HCT116 (cell line): ENCODE measurements around the gene ENTHD1. TPM values are rescaled to one million over a fixed set of nuclear protein-coding genes. Genes with fewer than 3 reads are reported as not detected.

Experiments
- ATAC-seq: fragments of 200-7000 bp; cut with Tn5 transposase; 2 replicates; pipeline ENCODE4 v1.9.1; 2020; ENCODE audit warnings: mild to moderate bottlenecking, moderate library complexity
- BruUV-seq: library from RNA; stranded (reverse); fragments of 400-500 nt; replicated peaks from 2 replicates; lab custom pipeline; 2021; lab: Mats Ljungman, UMichigan
- CTCF ChIA-PET: fragments of 300-600 bp; sonication (Branson Sonifier 250); formaldehyde crosslinking; loops from one replicate; lab custom pipeline; 2021; ENCODE audit warnings: antibody characterized with exemption; lab: Charles Lee
- POLR2A ChIA-PET: fragments of 300-600, 350-600 bp; sonication (Branson Sonifier 250); formaldehyde crosslinking; loops from one replicate; lab custom pipeline; 2021; ENCODE audit warnings: antibody characterized with exemption; lab: Charles Lee
- RAD21 ChIA-PET, 2 experiments: fragments of 300-600 bp; sonication (Branson Sonifier 250); formaldehyde crosslinking; loops; one replicate each; lab custom pipeline; 2023; ENCODE audit warnings: low total read pairs in 2 of 2; ENCODE audit not compliant: uncharacterized antibody in 2 of 2, unreplicated experiment in 2 of 2, low non-redundant PET in 1 of 2; lab: Charles Lee
- DNase-seq: peaks from one replicate; pipeline ENCODE4 v3.0.0-alpha.2; 2010; ENCODE audit warnings: low read depth, low spot score
- H2AFZ ChIP-seq: fragments of 200-600 bp; shearing (Covaris generic), sonication (generic); 2 replicates; pipeline ENCODE4 v1.6.1; 2017; ENCODE audit warnings: low read depth, mixed run types, mixed read lengths, antibody characterized with exemption, low read length; ENCODE audit not compliant: poor library complexity, severe bottlenecking
- H3K27ac ChIP-seq: 2 replicates; pipeline ENCODE4 v1.5.1; 2012; ENCODE audit warnings: low read depth, low read length
- H3K27me3 ChIP-seq: fragments of 200-600 bp; sonication (generic); 2 replicates; pipeline ENCODE4 v1.6.1; 2016; ENCODE audit warnings: mixed run types, low read length, mixed read lengths; ENCODE audit not compliant: insufficient read depth
- H3K36me3 ChIP-seq, 2 experiments: fragments of 200-500 bp in 1 of 2; fragments of 200-600 bp in 1 of 2; sonication (Bioruptor generic) in 1 of 2; sonication (generic) in 1 of 2; 2 replicates each; pipeline versions ENCODE4 v1.5.1 to v1.6.1; 2014 to 2016; ENCODE audit warnings: low read length in 2 of 2, inconsistent platforms in 1 of 2, mixed read lengths in 1 of 2, mixed run types in 1 of 2; ENCODE audit not compliant: insufficient read depth in 2 of 2, control insufficient read depth in 1 of 2
- H3K4me1 ChIP-seq, 2 experiments: fragments of 200-600 bp in 1 of 2; sonication (generic) in 1 of 2; 2 replicates each; pipeline versions ENCODE4 v1.5.1 to v1.6.1; 2012 to 2017; ENCODE audit warnings: low read length in 2 of 2, inconsistent platforms in 1 of 2, mild to moderate bottlenecking in 1 of 2, mixed read lengths in 1 of 2, mixed run types in 1 of 2, moderate library complexity in 1 of 2; ENCODE audit not compliant: insufficient read depth in 2 of 2, control insufficient read depth in 1 of 2
- H3K4me2 ChIP-seq: fragments of 200-600 bp; sonication (generic); 2 replicates; pipeline ENCODE4 v1.6.1; 2017; ENCODE audit warnings: mixed run types, low read length, mixed read lengths
- H3K4me3 ChIP-seq, 2 experiments: fragments of 200-600 bp in 1 of 2; sonication (generic) in 1 of 2; replicated peaks in 1 of 2; 2 replicates each; pipeline ENCODE4 v1.5.1; 2011 to 2016; ENCODE audit warnings: low read length in 2 of 2, control low read depth in 1 of 2, low read depth in 1 of 2, mild to moderate bottlenecking in 1 of 2, mixed read lengths in 1 of 2, mixed run types in 1 of 2
- H3K79me2 ChIP-seq: fragments of 200-600 bp; sonication (generic); 2 replicates; pipeline ENCODE4 v1.6.1; 2017; ENCODE audit warnings: mild to moderate bottlenecking, mixed run types, low read length, moderate library complexity, mixed read lengths; ENCODE audit not compliant: insufficient read depth
- H3K9ac ChIP-seq: fragments of 200-600 bp; sonication (generic); 2 replicates; pipeline ENCODE4 v1.6.1; 2016; ENCODE audit warnings: low read length, mixed read lengths
- H3K9me2 ChIP-seq: fragments of 200-600 bp; sonication (generic), shearing (Covaris generic); 2 replicates; pipeline ENCODE4 v1.6.1; 2017; ENCODE audit warnings: mixed run types, mild to moderate bottlenecking, moderate library complexity; ENCODE audit not compliant: insufficient read depth
- H3K9me3 ChIP-seq, 2 experiments: fragments of 200-500 bp in 1 of 2; fragments of 200-600 bp in 1 of 2; sonication (Bioruptor generic) in 1 of 2; sonication (generic) in 1 of 2; 2 replicates each; pipeline ENCODE4 v1.6.1; 2014 to 2017; ENCODE audit warnings: low read length in 2 of 2, mixed read lengths in 2 of 2, inconsistent platforms in 1 of 2, low read depth in 1 of 2, mild to moderate bottlenecking in 1 of 2, mixed run types in 1 of 2, moderate library complexity in 1 of 2; ENCODE audit not compliant: control insufficient read depth in 1 of 2, insufficient read depth in 1 of 2
- H4K20me1 ChIP-seq: fragments of 200-600 bp; sonication (generic), shearing (Covaris generic); 2 replicates; pipeline ENCODE4 v1.6.1; 2017; ENCODE audit warnings: mixed run types, mild to moderate bottlenecking, moderate library complexity; ENCODE audit not compliant: insufficient read depth
- CBX3 ChIP-seq: IDR thresholded peaks from 2 replicates; pipeline ENCODE4 v1.6.1; 2012; ENCODE audit warnings: low read depth
- EZH2phosphoT487 ChIP-seq: fragments of 200-600 bp; IDR thresholded peaks from 2 replicates; pipeline ENCODE4 v1.6.1; 2018; ENCODE audit warnings: antibody characterized with exemption, borderline replicate concordance
- JUND ChIP-seq: IDR thresholded peaks from 2 replicates; pipeline ENCODE4 v1.6.1; 2012
- POLR2A ChIP-seq: IDR thresholded peaks from 2 replicates; pipeline ENCODE4 v1.7.0; 2011; ENCODE audit warnings: borderline replicate concordance; ENCODE audit not compliant: insufficient read depth, insufficient read length; ENCODE audit errors: extremely low read depth
- SIN3A ChIP-seq: IDR thresholded peaks from 2 replicates; pipeline ENCODE4 v1.6.1; 2012; ENCODE audit warnings: low read depth
- SP1 ChIP-seq: IDR thresholded peaks from 2 replicates; pipeline ENCODE4 v1.6.1; 2012; ENCODE audit warnings: low read depth
- SRF ChIP-seq: IDR thresholded peaks from 2 replicates; pipeline ENCODE4 v1.6.1; 2012; ENCODE audit warnings: low read depth
- intact Hi-C: fragments of 100-400 bp; cut with micrococcal nuclease; formaldehyde crosslinking; loops from 2 replicates; pipeline ENCODE4 v1.10.0; 2022
- total RNA-seq: library from RNA; stranded (reverse); gene quantifications from one replicate; pipeline ENCODE4 v1.2.1, GENCODE V29; 2021; ENCODE audit not compliant: unreplicated experiment
- TF ChIP-seq, protein P1 (sequence below): IDR thresholded peaks from 2 replicates; pipeline ENCODE4 v1.6.1; 2012
- TF ChIP-seq, protein P2 (sequence below), 3 experiments: fragments of 200-600 bp in 1 of 3; sonication (generic) in 1 of 3; IDR thresholded peaks in 2 of 3; conservative IDR thresholded peaks in 1 of 3; 2 replicates each; pipeline ENCODE4 v1.5.1; 2012 to 2017; ENCODE audit warnings: low read depth in 2 of 3, low read length in 2 of 3, antibody characterized with exemption in 1 of 3, borderline replicate concordance in 1 of 3, control low read depth in 1 of 3, mild to moderate bottlenecking in 1 of 3, mixed read lengths in 1 of 3, mixed run types in 1 of 3, moderate library complexity in 1 of 3; ENCODE audit not compliant: insufficient read depth in 1 of 3

The ENTHD1 gene
- total RNA-seq, 1 experiment from 2014 or later, result not detected

DNA sequence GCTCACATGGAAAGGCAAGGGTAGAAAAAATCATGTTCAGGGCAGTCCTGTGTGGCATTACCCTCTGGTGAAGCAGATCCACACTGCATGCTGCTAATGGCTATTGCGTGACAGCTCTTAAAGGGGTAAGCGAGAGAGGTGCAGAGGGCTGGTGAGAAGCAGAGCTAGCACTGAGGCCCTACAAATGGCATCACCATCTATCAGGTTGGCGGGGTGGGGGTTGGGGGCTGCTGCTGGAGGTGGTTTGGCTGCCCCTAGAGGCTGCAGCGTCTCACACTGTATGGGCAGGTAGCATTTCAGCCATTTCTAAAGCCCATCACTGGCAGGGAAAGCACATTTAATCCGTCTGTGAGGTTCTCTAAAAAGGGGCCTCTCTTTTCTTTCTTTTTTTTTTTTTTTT is 49.8 kb upstream of the ENTHD1 start:
- intact Hi-C loops, result no loop called here
- peak; percentile 95 for ATAC-seq
- POLR2A ChIA-PET, result no interaction called here
- Histone ChIP-seq H3K27me3 (peaks cover 4% of the 10 kb centered on the region; the same call in 1 of the 2 replicates), H3K36me3 (no peaks in the 10 kb centered on the region), H3K27ac (no peak overlapping the region), H4K20me1 (no peaks in the 10 kb centered on the region), H3K4me1 (peaks cover 0 to 4% of the 10 kb centered on the region in 2 experiments; a peak in 1 of 4 replicates), H3K4me3 (no peak overlapping the region), H3K79me2 (no peaks in the 10 kb centered on the region), H3K4me2 (no peak overlapping the region), H2AFZ (no peak overlapping the region)
- BruUV-seq, result no TSS peak
- RAD21 ChIA-PET, result no interaction called here
- TF ChIP-seq, protein P1, sequence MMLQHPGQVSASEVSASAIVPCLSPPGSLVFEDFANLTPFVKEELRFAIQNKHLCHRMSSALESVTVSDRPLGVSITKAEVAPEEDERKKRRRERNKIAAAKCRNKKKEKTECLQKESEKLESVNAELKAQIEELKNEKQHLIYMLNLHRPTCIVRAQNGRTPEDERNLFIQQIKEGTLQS, result no peak
- TF ChIP-seq, protein P2, sequence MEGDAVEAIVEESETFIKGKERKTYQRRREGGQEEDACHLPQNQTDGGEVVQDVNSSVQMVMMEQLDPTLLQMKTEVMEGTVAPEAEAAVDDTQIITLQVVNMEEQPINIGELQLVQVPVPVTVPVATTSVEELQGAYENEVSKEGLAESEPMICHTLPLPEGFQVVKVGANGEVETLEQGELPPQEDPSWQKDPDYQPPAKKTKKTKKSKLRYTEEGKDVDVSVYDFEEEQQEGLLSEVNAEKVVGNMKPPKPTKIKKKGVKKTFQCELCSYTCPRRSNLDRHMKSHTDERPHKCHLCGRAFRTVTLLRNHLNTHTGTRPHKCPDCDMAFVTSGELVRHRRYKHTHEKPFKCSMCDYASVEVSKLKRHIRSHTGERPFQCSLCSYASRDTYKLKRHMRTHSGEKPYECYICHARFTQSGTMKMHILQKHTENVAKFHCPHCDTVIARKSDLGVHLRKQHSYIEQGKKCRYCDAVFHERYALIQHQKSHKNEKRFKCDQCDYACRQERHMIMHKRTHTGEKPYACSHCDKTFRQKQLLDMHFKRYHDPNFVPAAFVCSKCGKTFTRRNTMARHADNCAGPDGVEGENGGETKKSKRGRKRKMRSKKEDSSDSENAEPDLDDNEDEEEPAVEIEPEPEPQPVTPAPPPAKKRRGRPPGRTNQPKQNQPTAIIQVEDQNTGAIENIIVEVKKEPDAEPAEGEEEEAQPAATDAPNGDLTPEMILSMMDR (IDR thresholded peaks at IDR 0.05 in 2 of 3, conservative IDR thresholded peaks at IDR 0.05 in 1 of 3; ENCODE audit: borderline replicate concordance in 1 of 3, insufficient read depth in 1 of 3, low read depth in 2 of 3, low read length in 2 of 3), result peak in 2 of 3 experiments; percentile 39 to 53; a peak in 4 of 6 replicates
- TF ChIP-seq POLR2A, result no peak
- TF ChIP-seq, all 23 proteins: peak for 1
- Histone ChIP-seq H3K9ac (no peak overlapping the region), H3K9me3 (no peaks in the 10 kb centered on the region), H3K9me2 (no peaks in the 10 kb centered on the region)
- DNase-seq, result no peak
- CTCF ChIA-PET, result interaction anchor here (1.1 to 1.4 kb wide), 2 partner anchors 10 to 22 kb away, joined by 3 to 9 read pairs; no protein-coding TSS in a partner anchor

DNA sequence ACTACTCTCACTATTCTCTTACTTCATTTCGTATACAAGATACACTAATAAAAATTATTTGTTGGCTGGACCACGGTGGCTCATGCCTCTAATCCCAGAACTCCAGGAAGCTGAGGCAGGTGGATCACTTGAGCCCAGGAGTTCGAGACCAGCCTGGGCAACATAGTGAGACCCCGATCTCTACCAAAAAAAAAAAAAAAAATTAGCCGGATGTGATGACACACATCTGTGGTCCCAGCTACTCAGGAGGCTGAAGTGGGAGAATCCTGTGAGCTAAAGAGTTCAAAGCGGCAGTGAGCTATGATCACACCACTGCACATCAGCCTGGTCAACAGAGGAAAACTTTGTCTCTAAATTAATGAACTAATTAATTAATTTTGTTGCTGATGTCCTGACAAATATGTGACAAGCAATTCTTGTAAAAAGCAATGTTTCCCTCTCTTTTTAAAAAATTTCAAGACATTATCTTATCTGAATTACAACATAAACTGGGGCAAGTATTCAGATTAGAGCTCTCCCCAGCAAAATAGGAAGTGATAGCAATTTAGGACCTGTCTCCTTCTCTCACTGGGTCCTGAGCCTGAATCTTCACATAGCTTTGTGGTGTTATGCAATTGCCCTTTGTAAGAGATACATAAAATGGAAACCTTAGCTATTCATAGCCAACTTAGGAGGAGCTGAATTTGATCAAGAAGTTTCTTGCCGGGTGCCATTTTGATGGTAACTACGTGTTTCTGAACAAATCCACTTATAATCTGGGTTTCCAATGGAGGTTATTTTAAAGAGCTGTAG is 49.1 kb upstream of the ENTHD1 start:
- ChIA-PET CTCF (interaction anchor here (1.1 to 1.4 kb wide), 2 partner anchors 9 to 22 kb away, joined by 3 to 9 read pairs; no protein-coding TSS in a partner anchor), RAD21 (no interaction called here)
- Histone ChIP-seq H3K9me3 (no peaks in the 10 kb centered on the region), H3K9ac (no peak overlapping the region), H3K9me2 (no peaks in the 10 kb centered on the region), H3K4me2 (no peak overlapping the region), H3K27me3 (peaks cover 8% of the 10 kb centered on the region; the same call in 1 of the 2 replicates), H3K4me3 (no peak overlapping the region), H3K79me2 (no peaks in the 10 kb centered on the region), H2AFZ (no peak overlapping the region), H3K4me1 (peaks cover 0 to 4% of the 10 kb centered on the region in 2 experiments; a peak in 1 of 4 replicates)
- BruUV-seq, result no TSS peak
- DNase-seq (no peak), ATAC-seq (no peak)
- intact Hi-C loops, result no loop called here
- no peak for TF ChIP-seq SIN3A
- no peak for TF ChIP-seq SP1
- no peak for TF ChIP-seq CBX3
- no peak for TF ChIP-seq POLR2A
- no peak for TF ChIP-seq SRF
- TF ChIP-seq JUND, result no peak
- TF ChIP-seq EZH2phosphoT487, result no peak
- TF ChIP-seq, protein P1, result no peak
- TF ChIP-seq, all 23 proteins: peak for 0
- Histone ChIP-seq H4K20me1 (no peaks in the 10 kb centered on the region), H3K36me3 (no peaks in the 10 kb centered on the region), H3K27ac (no peak overlapping the region)
- POLR2A ChIA-PET, result no interaction called here
